Measurements from ENCODE around the gene CA7.

Gene CA7

DNA sequence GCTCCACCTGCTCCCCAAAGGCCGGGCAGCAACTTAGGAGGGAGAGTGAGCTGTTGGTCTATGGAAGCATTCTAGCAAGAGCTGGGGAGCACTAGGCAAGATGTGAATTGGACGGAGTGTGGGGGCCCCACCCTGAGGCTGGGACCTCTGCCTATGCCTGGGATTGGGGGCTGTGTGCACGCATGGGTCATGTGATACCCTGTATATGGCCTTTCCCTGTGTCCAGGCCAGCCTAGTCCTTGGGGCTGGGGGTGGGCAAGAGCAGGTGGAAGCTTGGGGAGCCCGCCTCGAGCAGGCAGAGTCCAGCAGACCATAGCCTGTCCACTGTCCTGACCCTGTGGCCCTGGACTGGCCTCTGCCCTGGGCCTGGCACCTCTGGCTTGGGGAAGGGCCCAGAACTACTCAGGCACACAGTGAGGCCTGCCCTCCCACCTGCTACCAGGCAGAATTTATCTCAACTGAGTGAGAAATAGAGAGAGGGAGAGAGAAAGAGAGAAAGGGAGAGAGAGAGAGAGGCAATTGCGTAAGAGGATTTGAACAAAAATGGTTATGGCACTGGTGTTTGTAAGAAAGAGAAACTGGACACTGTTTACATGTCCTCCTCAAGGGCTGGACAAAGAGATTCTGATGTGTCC, 55.2 kb downstream of the CA7 start:
- no peak for DNase-seq

DNA sequence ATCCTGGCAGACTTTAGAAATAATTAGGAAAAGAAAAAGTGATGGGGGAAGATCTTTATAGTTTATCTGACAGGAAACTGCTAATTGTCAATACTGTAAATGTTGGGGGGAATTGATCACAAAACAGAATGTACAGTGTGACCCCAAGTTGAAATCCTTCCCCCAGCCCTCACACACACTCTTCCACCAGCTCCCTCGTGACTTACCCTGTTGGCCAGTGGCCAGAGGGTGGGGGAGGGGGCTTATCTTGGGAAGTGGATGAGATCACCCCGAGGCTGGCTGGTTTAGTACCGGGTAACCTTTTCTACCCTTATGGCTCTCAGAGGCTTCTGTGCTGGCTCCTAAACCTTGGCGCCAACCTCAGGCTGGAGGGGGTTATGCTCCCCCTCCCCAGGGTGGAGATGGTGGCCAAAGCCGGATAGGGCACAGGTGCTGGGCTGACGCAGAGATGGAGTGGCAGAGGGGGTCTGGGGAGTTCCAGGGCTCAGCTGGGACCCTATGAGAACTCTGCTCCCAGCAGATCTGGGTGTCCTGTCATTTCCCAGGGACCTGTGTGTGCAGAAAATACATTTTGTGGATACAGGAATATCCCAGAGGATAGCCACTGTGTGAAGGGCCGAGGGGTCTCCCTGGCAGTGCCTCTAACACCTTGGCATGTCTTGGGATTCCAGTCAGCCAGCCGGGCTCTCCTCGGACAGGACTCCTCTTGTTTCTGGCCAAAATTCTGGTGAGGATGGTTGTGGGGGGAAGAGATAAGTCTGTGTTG, 55.9 kb downstream of the CA7 start:
- peak; percentile 24 for DNase-seq

DNA sequence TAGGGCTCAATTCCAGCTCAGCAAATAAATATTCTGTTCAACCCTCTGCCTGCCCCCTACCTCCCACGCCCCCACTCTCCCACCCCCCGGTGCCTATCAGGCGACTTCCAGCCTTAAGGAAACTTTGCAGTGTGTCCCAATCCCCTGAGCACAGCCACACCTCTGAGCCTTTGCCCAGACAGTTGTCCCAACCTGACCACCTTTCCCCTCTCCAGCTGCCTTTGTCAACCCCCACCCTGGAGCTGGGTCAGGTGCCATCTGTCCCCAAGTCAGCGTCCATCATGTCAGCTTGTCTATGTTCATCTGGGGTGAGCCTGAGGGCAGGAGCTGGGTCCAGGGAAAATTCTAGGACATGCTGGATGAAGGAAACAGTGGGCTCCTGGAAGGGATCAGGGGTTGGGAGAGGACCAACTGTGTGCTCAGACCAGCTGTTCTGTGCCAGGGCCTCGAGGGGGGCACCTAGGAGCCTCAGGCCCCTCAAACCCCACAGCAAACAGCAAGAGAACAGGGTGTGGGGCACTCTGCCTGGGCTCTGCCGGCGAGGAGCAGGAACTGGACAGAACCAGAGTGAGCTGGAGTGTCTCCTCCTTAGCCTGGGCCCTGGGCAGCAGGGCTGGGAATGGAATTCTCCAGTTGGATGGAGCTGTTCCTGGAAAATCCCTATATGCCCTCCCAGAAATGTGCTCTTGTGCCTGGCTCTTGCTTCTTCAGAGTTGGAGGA, 56.7 kb downstream of the CA7 start:
- DNase-seq, result no peak

DNA sequence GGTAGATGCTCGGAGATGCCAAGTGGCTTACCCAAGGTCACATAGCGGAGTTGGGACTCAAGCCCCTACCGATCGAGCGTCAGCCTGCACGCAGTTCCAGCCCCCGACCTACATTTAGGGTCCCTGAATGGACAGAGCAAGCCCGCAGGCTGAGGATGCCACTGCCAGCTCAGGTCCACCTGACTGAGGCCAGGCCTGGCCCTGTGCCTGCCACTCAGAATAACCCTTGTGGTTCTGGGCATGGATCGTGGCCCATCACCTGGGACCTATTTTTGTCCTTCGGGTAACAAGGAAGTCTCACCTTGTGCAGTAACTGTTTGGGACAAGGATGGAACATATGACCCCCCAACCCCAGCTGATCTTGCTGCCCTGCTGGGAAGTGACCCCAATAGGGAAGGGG, 57.4 kb downstream of the CA7 start:
- DNase-seq, result no peak

DNA sequence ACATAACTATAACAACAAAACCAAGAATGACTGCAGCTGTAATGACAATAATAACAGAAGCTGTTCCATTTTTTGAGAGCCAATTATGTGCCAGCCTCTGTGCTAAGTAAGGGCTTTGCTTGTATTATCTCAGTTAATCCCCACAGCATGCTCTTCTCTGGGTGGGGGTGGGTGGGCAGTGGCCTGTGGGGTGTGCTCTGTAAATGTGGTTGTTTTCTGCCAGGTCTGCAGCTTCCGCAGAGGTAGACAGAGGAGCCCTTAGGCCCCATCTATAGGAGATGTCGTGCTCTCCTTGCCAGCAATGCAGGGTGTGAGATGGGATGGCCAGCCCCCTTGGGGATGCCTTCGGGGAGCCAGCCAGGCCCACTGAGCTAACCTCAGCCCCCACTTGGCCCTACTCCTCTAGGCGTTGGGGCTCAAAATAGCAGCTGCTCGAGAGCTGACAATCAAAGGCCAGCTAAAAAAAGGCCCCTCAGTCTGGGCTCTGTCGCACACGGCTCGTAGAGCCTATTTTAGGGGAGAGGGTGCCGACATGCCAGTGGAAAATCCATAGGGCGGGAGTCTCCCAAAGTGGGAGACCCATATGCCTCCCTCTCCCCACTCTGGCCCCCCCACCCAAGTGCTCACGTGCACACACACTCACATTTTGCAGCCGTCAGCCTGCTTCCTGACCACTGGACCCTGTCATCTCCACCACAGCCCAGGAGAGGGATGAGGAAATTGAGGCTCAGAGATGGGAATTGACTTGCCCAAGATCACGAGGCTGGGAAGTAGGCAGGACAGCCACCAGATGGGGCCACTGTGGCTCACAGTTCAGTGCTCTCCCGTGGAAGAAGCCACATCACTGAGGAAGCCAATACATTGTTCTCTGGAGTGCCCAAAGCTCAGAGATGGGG, 58.7 kb downstream of the CA7 start:
- DNase-seq, result no peak

All from NCI-H774 (cell line).